Nephron (organoid): Measurements from ENCODE around the gene ST8SIA4.
"Not testable (repeated sequence)": the region's sequence is repeated elsewhere in the genome, so short reads cannot be mapped to it uniquely, and the experiment has no call there.

Source experiments
- H3K27ac Mint-ChIP-seq, 3 experiments: 2 replicates each; pipeline ENCODE4 v1.8.0; 2020; ENCODE audit warnings: mixed read lengths in 3 of 3, mild to moderate bottlenecking in 2 of 3, moderate library complexity in 1 of 3
- H3K27me3 Mint-ChIP-seq: 2 replicates; pipeline ENCODE4 v1.8.0; 2021; ENCODE audit warnings: low read depth, mild to moderate bottlenecking, moderate library complexity, mixed read lengths
- H3K36me3 Mint-ChIP-seq: 2 replicates; pipeline ENCODE4 v1.8.0; 2020; ENCODE audit warnings: low read depth, mixed read lengths
- H3K4me1 Mint-ChIP-seq: 2 replicates; pipeline ENCODE4 v1.8.0; 2020; ENCODE audit warnings: mixed read lengths
- H3K4me3 Mint-ChIP-seq, 3 experiments: 2 replicates each; pipeline ENCODE4 v1.8.0; 2020; ENCODE audit warnings: mild to moderate bottlenecking in 3 of 3, mixed read lengths in 3 of 3, moderate library complexity in 2 of 3
- H3K9me3 Mint-ChIP-seq: 2 replicates; pipeline ENCODE4 v1.8.0; 2020; ENCODE audit warnings: mixed read lengths
- TF ChIP-seq, protein P1 (sequence below), 3 experiments: fragments of 200-600 bp; sonication (generic); IDR thresholded peaks; one replicate each; pipeline ENCODE4 v1.5.0; 2021; ENCODE audit warnings: antibody characterized with exemption in 3 of 3; ENCODE audit not compliant: unreplicated experiment in 3 of 3

The ST8SIA4 gene

DNA sequence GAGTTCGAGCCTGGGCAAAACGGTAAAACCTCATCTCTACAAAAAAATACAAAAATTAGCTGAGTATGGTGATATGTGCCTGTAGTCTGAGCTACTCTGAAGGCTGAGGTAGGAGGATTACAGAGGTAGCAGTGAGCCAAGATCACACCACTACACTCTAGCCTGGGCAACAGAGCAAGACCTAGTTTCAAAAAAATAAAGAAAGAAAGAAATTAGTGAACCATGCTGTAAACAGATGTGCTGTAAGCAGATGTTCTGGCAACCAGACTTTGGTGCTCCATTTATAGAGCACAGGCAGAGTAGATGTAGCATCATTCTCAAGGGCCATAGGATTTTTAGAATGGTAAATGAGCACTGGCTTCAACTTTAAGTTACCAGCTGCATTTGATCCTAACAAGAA is 115.4 kb downstream of the ST8SIA4 start:
- Mint-ChIP-seq H3K4me3 (no peak overlapping the region), H3K27me3 (peaks cover 4% of the 10 kb centered on the region), H3K36me3 (no peaks in the 10 kb centered on the region), H3K27ac (no peak overlapping the region), H3K4me1 (peaks cover 9% of the 10 kb centered on the region), H3K9me3 (peaks cover 13% of the 10 kb centered on the region)
- TF ChIP-seq, protein P1, sequence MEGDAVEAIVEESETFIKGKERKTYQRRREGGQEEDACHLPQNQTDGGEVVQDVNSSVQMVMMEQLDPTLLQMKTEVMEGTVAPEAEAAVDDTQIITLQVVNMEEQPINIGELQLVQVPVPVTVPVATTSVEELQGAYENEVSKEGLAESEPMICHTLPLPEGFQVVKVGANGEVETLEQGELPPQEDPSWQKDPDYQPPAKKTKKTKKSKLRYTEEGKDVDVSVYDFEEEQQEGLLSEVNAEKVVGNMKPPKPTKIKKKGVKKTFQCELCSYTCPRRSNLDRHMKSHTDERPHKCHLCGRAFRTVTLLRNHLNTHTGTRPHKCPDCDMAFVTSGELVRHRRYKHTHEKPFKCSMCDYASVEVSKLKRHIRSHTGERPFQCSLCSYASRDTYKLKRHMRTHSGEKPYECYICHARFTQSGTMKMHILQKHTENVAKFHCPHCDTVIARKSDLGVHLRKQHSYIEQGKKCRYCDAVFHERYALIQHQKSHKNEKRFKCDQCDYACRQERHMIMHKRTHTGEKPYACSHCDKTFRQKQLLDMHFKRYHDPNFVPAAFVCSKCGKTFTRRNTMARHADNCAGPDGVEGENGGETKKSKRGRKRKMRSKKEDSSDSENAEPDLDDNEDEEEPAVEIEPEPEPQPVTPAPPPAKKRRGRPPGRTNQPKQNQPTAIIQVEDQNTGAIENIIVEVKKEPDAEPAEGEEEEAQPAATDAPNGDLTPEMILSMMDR (IDR thresholded peaks at IDR 0.05; ENCODE audit: unreplicated experiment in 3 of 3), result no peak

DNA sequence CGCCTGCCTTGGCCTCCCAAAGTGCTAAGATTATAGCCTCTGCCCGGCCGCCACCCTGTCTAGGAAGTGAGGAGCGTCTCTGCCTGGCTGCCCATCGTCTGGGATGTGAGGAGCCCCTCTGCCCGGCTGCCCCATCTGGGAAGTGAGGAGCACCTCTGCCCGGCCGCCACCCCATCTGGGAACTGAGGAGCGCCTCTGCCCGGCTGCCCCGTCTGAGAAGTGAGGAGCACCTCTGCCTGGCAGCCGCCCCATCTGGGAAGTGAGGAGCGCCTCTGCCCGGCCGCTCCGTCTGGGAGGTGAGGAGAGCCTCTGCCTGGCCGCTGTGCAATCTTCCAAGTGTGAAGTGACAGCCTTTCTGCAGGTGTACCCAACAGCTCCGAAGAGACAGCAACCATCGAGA is 117.5 kb downstream of the ST8SIA4 start:
- Mint-ChIP-seq H3K27ac (peak overlapping the region in 1 of 3 experiments; percentile 86), H3K9me3 (peaks cover 13% of the 10 kb centered on the region)
- not testable (repeated sequence) for H3K36me3 Mint-ChIP-seq, H3K27me3 Mint-ChIP-seq, H3K4me1 Mint-ChIP-seq, H3K4me3 Mint-ChIP-seq

DNA sequence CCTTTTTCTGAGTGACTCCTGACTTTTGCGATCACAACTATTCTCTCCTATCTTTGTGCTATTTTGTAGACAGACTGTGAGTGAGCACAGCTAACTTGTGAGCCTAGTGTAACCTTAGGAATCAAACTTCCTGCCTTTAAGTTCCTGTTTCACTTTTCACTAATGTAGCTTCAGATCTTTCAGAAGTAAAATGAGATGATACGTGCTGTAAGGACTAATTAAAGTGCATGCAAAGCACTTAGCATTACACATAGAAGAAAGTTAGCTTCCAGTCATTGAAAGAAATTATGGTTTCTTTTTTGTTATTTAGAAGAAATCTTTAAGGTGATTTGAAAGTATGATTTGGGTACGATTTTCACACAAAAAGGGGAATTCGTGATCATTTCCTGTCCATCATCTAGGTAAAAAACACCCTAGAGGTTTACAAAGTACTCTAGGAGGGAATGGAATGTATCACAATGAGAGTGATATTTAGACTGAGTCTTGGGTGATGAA is 122.7 kb downstream of the ST8SIA4 start:
- TF ChIP-seq, protein P1 (IDR thresholded peaks at IDR 0.05; ENCODE audit: unreplicated experiment in 3 of 3), result no peak
- H3K36me3 Mint-ChIP-seq, result no peaks in the 10 kb centered on the region

DNA sequence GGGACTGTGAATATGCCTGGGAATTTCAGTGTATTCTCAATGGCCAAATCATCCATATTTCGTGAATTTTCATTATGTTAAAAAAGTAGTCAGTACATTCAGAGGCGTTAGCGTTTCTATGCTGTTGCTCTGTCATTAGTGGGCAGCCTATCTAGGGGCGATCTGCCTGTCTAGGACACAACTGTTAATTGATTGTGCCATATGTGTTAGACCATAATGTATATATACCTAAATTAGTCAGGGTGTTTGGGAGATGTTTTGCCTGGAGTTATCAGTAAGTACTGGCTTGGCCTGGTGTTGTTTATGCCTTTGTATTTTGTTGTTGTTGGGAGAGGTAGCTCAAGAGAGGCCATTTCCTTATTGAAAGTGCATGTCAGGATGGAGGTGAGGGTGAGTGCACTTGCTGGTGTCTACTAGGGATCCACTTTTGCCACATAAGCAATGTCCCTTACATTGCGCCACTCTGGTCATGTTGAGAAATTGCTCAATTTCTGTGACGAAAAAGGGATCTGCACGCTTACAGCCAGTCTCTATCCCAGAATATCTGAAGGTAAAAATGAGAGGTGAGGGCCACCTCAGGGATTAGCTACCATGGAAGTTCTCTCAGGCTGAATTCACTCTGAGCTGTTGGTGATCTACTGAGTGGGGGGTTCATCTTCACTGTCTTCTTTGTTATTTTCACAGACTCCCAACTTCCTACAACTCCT is 123.3 kb downstream of the ST8SIA4 start:
- Mint-ChIP-seq H3K4me3 (no peak overlapping the region), H3K36me3 (no peaks in the 10 kb centered on the region), H3K4me1 (peaks cover 11% of the 10 kb centered on the region), H3K27ac (no peak overlapping the region), H3K9me3 (peaks cover 10% of the 10 kb centered on the region), H3K27me3 (peaks cover under 1% of the 10 kb centered on the region)
- TF ChIP-seq, protein P1 (IDR thresholded peaks at IDR 0.05; ENCODE audit: unreplicated experiment in 3 of 3), result no peak

More for the DNA sequence above, 122.7 kb downstream of the ST8SIA4 start:
- Mint-ChIP-seq H3K4me3 (no peak overlapping the region), H3K27ac (no peak overlapping the region), H3K9me3 (peaks cover 13% of the 10 kb centered on the region), H3K4me1 (peaks cover 11% of the 10 kb centered on the region), H3K27me3 (peaks cover 4% of the 10 kb centered on the region)

DNA sequence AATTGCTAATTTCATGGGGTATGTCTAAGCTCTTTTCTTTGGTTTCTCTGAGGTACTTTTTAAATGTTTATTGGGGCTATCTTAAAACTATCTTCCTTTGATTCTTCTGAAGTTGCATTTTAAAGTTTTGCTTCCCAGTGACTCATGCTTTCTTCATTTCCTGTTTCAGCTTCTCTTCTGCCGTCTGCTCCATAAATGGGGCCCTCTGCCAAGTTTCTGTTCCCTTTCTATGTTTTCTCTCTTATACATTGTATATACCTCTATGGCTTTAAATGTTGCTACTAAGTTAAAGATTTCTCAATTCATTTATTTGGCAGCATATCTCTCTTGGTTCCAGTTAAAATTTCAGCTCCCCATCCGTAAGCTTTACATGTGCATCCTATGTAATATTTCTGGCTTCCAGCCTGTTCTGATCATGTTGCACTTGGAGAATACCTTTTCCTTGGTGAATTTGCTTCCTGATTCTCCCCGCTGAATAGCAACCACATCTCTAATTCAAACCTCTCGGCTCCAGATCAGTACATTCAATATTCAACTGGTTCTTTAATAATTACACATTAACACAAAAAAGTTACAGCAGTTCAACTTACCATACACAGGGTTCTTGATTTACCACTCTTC is 125.3 kb downstream of the ST8SIA4 start:
- Mint-ChIP-seq H3K27ac (peak overlapping the region; percentile 69 to 94 (median 85)), H3K27me3 (no peaks in the 10 kb centered on the region), H3K4me3 (peak overlapping the region in 1 of 3 experiments; percentile 2), H3K4me1 (peaks cover 11% of the 10 kb centered on the region), H3K9me3 (no peaks in the 10 kb centered on the region), H3K36me3 (no peaks in the 10 kb centered on the region)
- TF ChIP-seq, protein P1 (IDR thresholded peaks at IDR 0.05; ENCODE audit: unreplicated experiment in 3 of 3), result no peak

DNA sequence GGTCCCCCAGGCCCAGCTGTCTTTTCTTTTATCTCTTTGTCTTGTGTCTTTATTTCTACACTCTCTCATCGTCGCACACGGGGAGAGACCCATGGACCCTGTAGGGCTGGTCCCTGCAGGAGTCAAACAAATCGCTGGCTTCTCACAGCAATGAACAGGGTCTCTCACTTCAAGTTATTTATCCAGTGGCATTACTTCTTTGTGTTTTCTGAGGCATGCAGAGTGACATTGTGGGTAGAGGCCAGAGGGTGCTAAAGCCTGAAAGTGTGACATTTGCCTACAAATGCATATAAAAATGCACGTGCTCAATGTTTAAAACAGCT is 127.6 kb downstream of the ST8SIA4 start:
- peak overlapping the region in 2 of 3 experiments; percentile 19 to 29 for H3K27ac Mint-ChIP-seq
- peaks cover 16% of the 10 kb centered on the region for H3K4me1 Mint-ChIP-seq
- H3K9me3 Mint-ChIP-seq, result no peaks in the 10 kb centered on the region

More for the DNA sequence above, 127.6 kb downstream of the ST8SIA4 start:
- no peaks in the 10 kb centered on the region for H3K27me3 Mint-ChIP-seq
- H3K4me3 Mint-ChIP-seq, result no peak overlapping the region
- TF ChIP-seq, protein P1 (IDR thresholded peaks at IDR 0.05; ENCODE audit: unreplicated experiment in 3 of 3), result no peak
- H3K36me3 Mint-ChIP-seq, result no peaks in the 10 kb centered on the region
